ENCODE measurements around the gene ARHGAP45. TPM values are rescaled to one million over a fixed set of nuclear protein-coding genes. Genes with fewer than 3 reads are reported as not detected.

The ARHGAP45 gene
- total RNA-seq, 1 donor from 2014 or later = 0.67 TPM

- Mint-ChIP-seq H3K4me1 (ENCODE audit: unreplicated experiment) (peaks cover 53% of the 10 kb centered on the region), H3K36me3 (ENCODE audit: unreplicated experiment) (peaks cover 2% of the 10 kb centered on the region), H3K4me3 (ENCODE audit: unreplicated experiment) (no peak overlapping the region), H3K27ac (ENCODE audit: unreplicated experiment) (no peak overlapping the region), H3K9me3 (ENCODE audit: unreplicated experiment) (no peaks in the 10 kb centered on the region), H3K27me3 (ENCODE audit: unreplicated experiment) (no peaks in the 10 kb centered on the region)
- no peak for DNase-seq (ENCODE audit: extremely low spot score, unreplicated experiment)
- TF ChIP-seq CTCF (IDR thresholded peaks at IDR 0.05) = no peak
Measured at GRCh38 chr19:1129535-1129934, 62.6 kb downstream of the ARHGAP45 start.

DNA sequence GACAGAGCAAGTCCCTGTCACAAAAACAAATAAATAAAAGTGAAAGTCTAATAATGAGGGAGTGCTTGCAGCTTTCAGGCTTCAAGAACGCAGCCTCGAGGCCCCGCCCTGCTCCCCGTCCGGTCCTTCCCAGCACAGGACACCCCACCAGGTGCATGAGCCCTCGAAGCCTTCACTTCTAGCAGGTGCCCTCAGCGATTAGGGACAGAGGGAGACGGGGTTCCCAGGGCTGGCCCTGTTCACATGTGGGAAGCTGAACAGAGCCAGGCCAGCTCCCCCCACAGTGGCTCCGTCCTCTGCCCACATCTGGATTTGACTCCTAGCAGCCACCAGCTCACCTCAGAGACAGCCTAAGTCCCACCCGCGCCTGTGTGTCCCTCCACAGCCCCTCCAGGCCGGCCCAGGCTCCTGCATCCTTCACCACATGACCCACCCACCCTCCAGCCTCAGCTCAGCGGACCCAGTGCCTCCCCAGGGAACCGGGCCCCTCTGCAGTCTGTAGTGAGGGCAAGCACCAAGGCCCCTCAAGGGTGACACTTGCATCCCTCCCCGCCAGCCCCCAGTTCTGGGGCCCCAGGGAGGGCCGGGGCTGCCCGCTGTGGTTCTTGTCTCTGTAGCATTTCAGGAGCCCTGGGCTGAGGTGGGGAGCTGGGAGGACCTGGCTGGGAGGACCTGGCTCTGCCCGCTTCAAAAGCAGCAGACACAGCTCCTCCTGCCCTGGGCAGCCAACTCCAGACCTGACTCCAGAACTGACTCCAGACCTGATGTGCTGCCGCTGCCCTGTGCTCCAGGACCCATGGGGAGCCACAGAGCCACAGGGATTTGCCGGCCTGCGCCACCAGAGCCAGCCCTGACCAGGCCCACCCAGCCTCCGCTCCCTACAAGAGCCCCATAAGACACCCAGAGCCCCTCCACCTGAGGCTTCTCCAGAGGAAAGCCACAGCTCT is 64.1 kb downstream of the ARHGAP45 start:
- Mint-ChIP-seq H3K27ac (ENCODE audit: unreplicated experiment) (peak overlapping the region; percentile 64), H3K4me1 (ENCODE audit: unreplicated experiment) (peaks cover 38% of the 10 kb centered on the region), H3K27me3 (ENCODE audit: unreplicated experiment) (no peaks in the 10 kb centered on the region), H3K4me3 (ENCODE audit: unreplicated experiment) (peak overlapping the region; percentile 73), H3K36me3 (ENCODE audit: unreplicated experiment) (peaks cover 2% of the 10 kb centered on the region), H3K9me3 (ENCODE audit: unreplicated experiment) (no peaks in the 10 kb centered on the region)
- no peak for TF ChIP-seq CTCF (IDR thresholded peaks at IDR 0.05)
- no peak for DNase-seq (ENCODE audit: extremely low spot score, unreplicated experiment)

DNA sequence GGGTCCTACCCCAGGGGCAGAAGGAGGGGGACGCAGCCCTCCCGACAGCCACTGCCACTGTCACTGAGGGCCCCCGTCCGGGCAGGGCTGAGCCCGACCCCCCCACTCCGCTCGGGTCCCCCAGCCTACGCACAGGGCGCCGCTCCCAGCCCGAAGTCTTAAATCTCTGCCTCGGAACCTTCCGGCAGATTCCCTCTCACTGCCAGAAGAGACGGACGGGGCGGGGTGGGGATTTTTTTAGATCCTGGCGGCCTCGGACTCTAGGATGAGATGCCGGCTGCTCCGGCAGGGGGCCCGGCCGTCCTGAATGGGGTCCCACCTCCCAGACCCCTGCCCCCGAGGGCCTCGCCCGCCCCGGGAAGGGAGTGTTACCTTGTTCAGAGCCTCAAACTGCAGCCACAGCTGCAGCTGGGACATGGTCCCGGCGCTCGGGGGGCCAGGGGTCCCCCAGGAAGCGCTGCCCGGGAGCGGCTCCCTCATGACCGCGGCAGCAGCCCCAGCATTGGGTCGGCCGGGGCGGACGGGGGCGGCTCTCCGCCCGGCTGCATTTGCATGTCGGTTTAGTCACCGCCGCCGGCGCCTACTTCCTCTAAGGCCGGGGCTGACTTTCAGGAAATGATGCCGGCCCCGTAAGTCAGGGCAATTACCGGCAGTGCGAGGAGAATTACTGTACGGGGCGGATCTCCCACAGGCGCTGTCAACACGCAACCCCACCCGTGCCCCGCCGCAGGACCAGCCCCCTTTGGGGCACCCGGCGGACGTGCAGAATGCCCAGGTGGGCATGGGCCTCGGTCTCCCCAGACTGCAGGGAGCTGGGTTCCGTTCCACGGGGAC is 65.0 kb downstream of the ARHGAP45 start:
- TF ChIP-seq CTCF (IDR thresholded peaks at IDR 0.05) = no peak
- Mint-ChIP-seq H3K4me3 (ENCODE audit: unreplicated experiment) (peak overlapping the region; percentile 73), H3K9me3 (ENCODE audit: unreplicated experiment) (no peaks in the 10 kb centered on the region), H3K36me3 (ENCODE audit: unreplicated experiment) (peaks cover 2% of the 10 kb centered on the region), H3K27me3 (ENCODE audit: unreplicated experiment) (no peaks in the 10 kb centered on the region), H3K4me1 (ENCODE audit: unreplicated experiment) (peaks cover 29% of the 10 kb centered on the region), H3K27ac (ENCODE audit: unreplicated experiment) (peak overlapping the region; percentile 64)
- no peak for DNase-seq (ENCODE audit: extremely low spot score, unreplicated experiment)

GRCh38 chr19:1132552-1133383 is 65.8 kb downstream of the ARHGAP45 start:
- Mint-ChIP-seq H3K27me3 (ENCODE audit: unreplicated experiment) (no peaks in the 10 kb centered on the region), H3K9me3 (ENCODE audit: unreplicated experiment) (no peaks in the 10 kb centered on the region), H3K4me1 (ENCODE audit: unreplicated experiment) (peaks cover 21% of the 10 kb centered on the region), H3K36me3 (ENCODE audit: unreplicated experiment) (peaks cover 2% of the 10 kb centered on the region), H3K4me3 (ENCODE audit: unreplicated experiment) (peak overlapping the region; percentile 73), H3K27ac (ENCODE audit: unreplicated experiment) (peak overlapping the region; percentile 50)
- DNase-seq (ENCODE audit: extremely low spot score, unreplicated experiment) = no peak
- no peak for TF ChIP-seq CTCF (IDR thresholded peaks at IDR 0.05)

Measured in osteocyte (in vitro differentiated cells).